H1 (cell line): ENCODE data around the gene VASN. TPM values are rescaled to one million over a fixed set of nuclear protein-coding genes. Genes with fewer than 3 reads are reported as not detected.

Experiments used
- RBBP5 ChIP-seq: IDR thresholded peaks from 2 replicates; pipeline ENCODE4 v1.7.1; 2012; ENCODE audit warnings: low read depth, mild to moderate bottlenecking, inconsistent platforms, low read length, moderate library complexity, borderline replicate concordance
- RFX5 ChIP-seq: IDR thresholded peaks from 2 replicates; pipeline ENCODE4 v1.6.1; 2011; ENCODE audit warnings: low read depth, low read length, improper control_type of control experiment, borderline replicate concordance
- polyA plus RNA-seq, 7 experiments: library from polyadenylated mRNA; depleted of rRNA in 3 of 7; stranded (reverse) in 5 of 7; unstranded in 2 of 7; fragments of >200 nt in 5 of 7; fragments of 200-250 nt in 2 of 7; gene quantifications; 1 replicate in 5 of 7; 2 replicates in 1 of 7; 4 replicates in 1 of 7; pipeline versions ENCODE4 v1.2.1 to v1.2.3, GENCODE V29; 2011 to 2013; ENCODE audit warnings: missing spikeins in 2 of 7, mixed read lengths in 2 of 7
- total RNA-seq: library from RNA; stranded (reverse); fragmentation: NEBNext Ultra II Directional; extraction: Animal tissue kit (Norgen Biotek cat#: 25700); gene quantifications from 2 replicates; pipeline ENCODE4 v1.2.1, GENCODE V29; 2021

VASN gene
- total and polyA plus RNA-seq, 2 of the 8 experiments (the other 6 are each of a cell fraction or from before 2014, with no cell fraction given), result 9.6 to 11.3 TPM

DNA sequence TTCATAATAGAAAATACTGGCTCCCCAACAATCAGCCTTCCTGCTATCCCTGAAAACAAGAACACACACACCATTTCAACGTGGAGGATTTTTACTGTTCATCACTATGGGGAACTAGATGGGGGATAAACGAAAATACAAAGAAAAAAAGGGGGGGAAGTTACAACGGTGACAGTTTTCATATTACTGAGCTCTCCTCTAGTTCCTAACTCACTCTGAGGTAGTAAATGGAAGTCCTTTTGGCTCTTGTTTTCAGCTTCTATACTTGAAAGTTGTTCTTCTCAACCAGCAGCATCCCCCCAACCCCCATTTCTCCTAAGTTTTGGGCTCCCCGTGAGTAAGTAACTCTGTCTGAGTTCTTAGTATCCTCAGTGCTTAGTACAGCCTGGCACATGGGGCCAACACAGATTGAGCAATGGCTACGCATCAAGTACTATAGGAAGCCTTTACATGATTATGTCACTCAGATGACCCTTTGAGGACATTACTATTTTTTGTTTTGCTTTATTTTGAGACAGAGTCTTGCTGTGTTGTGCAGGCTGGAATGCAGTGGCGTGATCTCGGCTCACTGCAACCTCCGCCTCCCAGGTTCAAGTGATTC, 49.0 kb downstream of the VASN start (continued):
- TF ChIP-seq RBBP5, result no peak
- TF ChIP-seq RFX5, result no peak
